Activated CD4-positive, CD25-positive, alpha-beta regulatory T cell treated with anti-CD3 and anti-CD28 coated beads, Interleukin-2, amount 50 U/mL, for 72 hours (primary cell): ENCODE data around the gene MYO7B.

Experiments
- DNase-seq: peaks from one replicate; pipeline ENCODE4 v3.0.0; 2021

MYO7B gene

GRCh38 chr2:127611076-127611925 is 75.8 kb downstream of the MYO7B start:
- no peak for DNase-seq

- no peak for DNase-seq
These were observed 76.8 kb downstream of the MYO7B start for GRCh38 chr2:127612111-127612822.

GRCh38 chr2:127614246-127614645 is 78.8 kb downstream of the MYO7B start:
- no peak for DNase-seq

- no peak for DNase-seq
These were observed 79.2 kb downstream of the MYO7B start for GRCh38 chr2:127614731-127615130.

- DNase-seq: no peak
These were observed 80.2 kb downstream of the MYO7B start for GRCh38 chr2:127615511-127616166.

GRCh38 chr2:127618551-127619202 is 83.2 kb downstream of the MYO7B start:
- no peak for DNase-seq

GRCh38 chr2:127619203-127619590 is 83.7 kb downstream of the MYO7B start:
- no peak for DNase-seq

GRCh38 chr2:127619877-127620705 is 84.6 kb downstream of the MYO7B start:
- no peak for DNase-seq

- DNase-seq: no peak
These were observed 85.4 kb downstream of the MYO7B start for GRCh38 chr2:127620866-127621265.

GRCh38 chr2:127621981-127622431 is 86.5 kb downstream of the MYO7B start:
- DNase-seq: no peak

GRCh38 chr2:127622561-127623387 is 87.3 kb downstream of the MYO7B start:
- no peak for DNase-seq

GRCh38 chr2:127623388-127624319 is 88.2 kb downstream of the MYO7B start:
- DNase-seq: no peak

GRCh38 chr2:127624320-127624755 is 88.9 kb downstream of the MYO7B start:
- no peak for DNase-seq

- no peak for DNase-seq
These were observed 89.5 kb downstream of the MYO7B start for GRCh38 chr2:127624756-127625571.

- DNase-seq: no peak
These were observed 90.1 kb downstream of the MYO7B start for GRCh38 chr2:127625572-127625951.

- DNase-seq: no peak
These were observed 90.7 kb downstream of the MYO7B start for GRCh38 chr2:127626175-127626574.

- no peak for DNase-seq
These were observed 91.6 kb downstream of the MYO7B start for GRCh38 chr2:127626917-127627739.
